Left colon (tissue), 2 donors: ENCODE data around the gene GDPD4. TPM values are rescaled to one million over a fixed set of nuclear protein-coding genes. Genes with fewer than 3 reads are reported as not detected.

Experiments
- ATAC-seq: fragments of 200-7000 bp; cut with Tn5 transposase; one replicate; pipeline ENCODE4 v1.9.1; 2020; ENCODE audit warnings: mild to moderate bottlenecking, moderate library complexity
- DNase-seq, 2 donors: peaks; one replicate each; pipeline ENCODE4 v3.0.0-alpha.2; 2020
- intact Hi-C, 2 donors: fragments of 100-400 bp; cut with DNase I in 1 of 2; cut with micrococcal nuclease in 1 of 2; formaldehyde crosslinking; loops; one replicate each; pipeline versions ENCODE4 v1.11.2 to v1.14.0; 2022; cut with DNase I, micrococcal nuclease
- total RNA-seq, 2 donors: library from RNA; stranded (reverse); fragmentation: NEBNext Ultra II Directional; extraction: Animal tissue kit (Norgen Biotek cat#: 25700); gene quantifications; one replicate each; pipeline ENCODE4 v1.2.1, GENCODE V29; 2021
- donor health status: DM: no; HTN: no; CAD: no.
- donor health status: DM: yes; HTN: yes; CAD: no.

The GDPD4 gene
- total RNA-seq, 2 donors from 2014 or later: not detected

DNA sequence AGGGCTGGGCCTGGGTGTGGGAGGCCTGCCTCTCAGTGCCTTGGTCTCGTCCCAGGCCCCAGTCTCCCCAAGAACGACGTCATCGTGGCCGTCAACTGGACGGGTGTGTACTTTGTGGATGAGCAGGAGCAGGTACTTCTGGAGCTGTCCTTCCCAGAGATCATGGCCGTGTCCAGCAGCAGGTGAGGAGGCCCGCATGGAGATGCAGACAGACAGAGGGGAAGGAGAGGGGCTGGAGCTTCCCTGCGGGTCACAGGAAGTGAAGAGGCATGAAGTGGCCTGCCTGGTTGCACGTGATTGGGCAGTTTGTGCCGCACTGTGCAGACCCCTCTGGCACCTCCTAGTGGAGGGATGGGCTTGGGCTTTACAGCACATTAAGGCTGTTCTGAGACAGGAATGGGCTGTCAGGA, 103.0 kb downstream of the GDPD4 start:
- intact Hi-C loops: loop anchor here in 1 of 2 donors (10.0 kb wide), 1 partner anchor 346 kb away; no protein-coding TSS in a partner anchor
- no peak for ATAC-seq
- DNase-seq: peak; percentile 20 to 22

- ATAC-seq (no peak), DNase-seq (peak; percentile 1 to 18)
- intact Hi-C loops: loop anchor here in 1 of 2 donors (10.0 kb wide), 1 partner anchor 347 kb away; no protein-coding TSS in a partner anchor
Observed at GRCh38 chr11:77197626-77198320, 103.7 kb downstream of the GDPD4 start.

DNA sequence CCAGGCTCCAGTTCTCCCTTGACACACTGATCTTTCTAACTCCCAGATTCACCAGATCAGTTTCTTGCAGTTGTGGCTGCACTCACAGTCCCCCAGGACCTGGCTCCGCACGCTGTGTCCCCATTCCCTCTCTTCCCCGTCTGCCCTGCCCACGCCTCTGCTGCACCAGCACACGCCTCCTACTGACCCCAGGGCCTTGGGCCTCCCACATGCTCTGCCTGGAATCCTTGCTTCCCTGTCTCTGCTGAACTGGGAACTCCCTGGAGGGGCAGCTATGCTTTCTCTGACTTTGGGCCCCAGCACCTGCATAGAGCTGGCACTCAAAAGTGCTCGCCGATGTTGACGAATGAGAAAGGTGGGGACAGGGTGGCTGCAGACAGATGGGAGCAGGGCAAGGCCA, 104.5 kb downstream of the GDPD4 start:
- no peak for DNase-seq
- intact Hi-C loops: loop anchor here in 1 of 2 donors (10.0 kb wide), 1 partner anchor 348 kb away; no protein-coding TSS in a partner anchor

DNA sequence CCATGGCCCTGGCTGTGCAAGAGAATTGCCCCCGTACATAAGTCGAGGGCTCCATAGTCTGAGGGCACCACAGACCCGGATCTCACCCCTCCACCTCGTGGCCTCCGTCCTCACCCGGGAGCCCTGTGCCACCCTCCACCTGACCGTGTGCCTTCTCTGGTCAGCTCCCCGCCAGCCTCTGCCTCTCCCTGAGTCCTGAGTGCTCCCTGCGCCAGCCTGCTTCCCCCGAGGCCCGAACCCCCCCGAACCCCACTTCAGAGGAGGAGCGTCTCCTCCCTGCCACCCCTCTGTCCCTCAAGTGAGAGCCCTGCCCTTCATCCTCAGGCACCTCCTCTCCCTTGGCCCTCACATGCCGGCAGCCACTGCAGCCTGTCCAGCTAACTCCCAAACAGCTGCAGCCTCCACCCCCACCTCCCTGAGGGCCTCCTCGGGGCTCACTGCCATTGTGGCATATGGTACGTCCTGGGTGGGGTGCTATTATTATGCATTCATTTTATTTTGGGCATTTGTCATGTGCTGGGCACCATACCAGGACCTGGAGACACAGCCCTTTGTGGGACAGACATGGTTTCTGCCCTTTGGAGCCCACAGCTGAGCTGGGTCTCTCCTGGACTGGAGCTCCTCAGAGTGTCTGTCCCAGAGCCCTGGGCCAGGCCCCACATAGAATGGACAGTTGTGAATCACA, 106.3 kb downstream of the GDPD4 start:
- ATAC-seq (peak; percentile 1), DNase-seq (no peak)
- intact Hi-C loops: loop anchor here in 1 of 2 donors (10.0 kb wide), 1 partner anchor 350 kb away; no protein-coding TSS in a partner anchor

More for the DNA sequence above, 104.5 kb downstream of the GDPD4 start:
- ATAC-seq: no peak

DNA sequence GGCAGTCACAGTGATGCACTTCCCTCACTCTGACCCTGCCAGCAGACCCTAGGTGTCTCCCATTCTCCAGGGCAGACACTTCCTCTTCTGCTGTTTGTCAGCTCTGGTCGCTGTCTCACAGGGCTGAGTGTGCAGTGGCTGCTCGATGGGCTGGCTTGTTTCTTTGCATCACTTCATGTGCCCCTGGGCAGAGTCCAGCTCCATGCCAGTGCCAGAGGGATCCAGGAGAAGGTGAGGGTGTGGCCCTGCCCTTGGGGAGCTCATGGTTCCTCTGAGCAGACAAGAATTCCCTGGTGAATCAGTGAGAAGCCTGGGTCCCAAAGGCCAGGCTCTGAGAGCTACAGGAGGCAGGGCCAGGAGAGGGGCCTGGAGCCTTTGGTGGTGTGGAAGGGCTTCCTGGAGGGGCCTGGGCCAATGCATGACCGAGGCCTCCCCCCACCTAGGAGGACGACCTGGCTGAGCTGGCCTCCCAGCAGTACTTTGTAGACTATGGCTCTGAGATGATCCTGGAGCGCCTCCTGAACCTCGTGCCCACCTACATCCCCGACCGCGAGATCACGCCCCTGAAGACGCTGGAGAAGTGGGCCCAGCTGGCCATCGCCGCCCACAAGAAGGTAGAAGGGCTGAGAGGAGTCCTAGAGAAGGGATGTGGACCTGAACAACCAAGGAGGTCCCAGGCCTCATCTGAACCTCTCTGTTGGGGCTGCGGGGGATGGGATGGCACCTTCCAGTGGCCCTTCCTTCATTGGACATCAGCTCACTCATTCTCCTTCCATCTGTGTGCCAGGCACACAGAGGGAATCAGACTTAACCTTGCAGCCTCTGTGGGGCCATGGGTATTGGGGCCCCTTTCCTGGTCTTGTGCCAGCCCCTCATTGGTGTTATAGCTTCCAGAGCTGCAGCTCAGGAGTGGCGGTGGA, 107.3 kb downstream of the GDPD4 start:
- DNase-seq (no peak), ATAC-seq (no peak)
- intact Hi-C loops: loop anchor here (5.0 to 10.0 kb wide), 2 partner anchors 351 to 353 kb away; no protein-coding TSS in a partner anchor

DNA sequence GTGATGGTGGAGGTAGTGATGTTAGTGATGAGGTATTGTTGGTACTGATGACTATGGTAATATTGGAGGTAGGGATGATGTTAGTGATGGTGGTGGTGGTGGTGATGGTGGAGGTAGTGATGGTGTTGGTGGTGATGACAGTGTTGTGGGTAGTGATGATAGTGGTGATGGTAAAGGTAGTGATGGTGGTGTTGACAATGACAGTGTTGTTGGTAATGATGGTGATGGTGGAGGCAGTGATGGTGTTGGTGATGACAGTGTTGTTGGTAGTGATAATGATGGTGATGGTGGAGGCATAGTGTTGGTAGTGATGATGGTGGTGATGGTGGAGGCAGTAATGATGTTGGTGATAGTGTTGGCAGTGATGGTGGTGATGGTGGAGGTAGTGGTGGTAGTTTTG, 108.3 kb downstream of the GDPD4 start:
- intact Hi-C loops: loop anchor here (5.0 to 10.0 kb wide), 2 partner anchors 352 to 354 kb away; no protein-coding TSS in a partner anchor
- ATAC-seq: no peak
- DNase-seq: no peak

- peak; percentile 61 for ATAC-seq
Observed at GRCh38 chr11:77191823-77192495, 109.5 kb downstream of the GDPD4 start.

GRCh38 chr11:77191429-77191822, 110.1 kb downstream of the GDPD4 start:
- DNase-seq (peak in 1 of 2 donors; percentile 40), ATAC-seq (peak; percentile 5)
- intact Hi-C loops: loop anchor here (5.0 to 10.0 kb wide), 2 partner anchors 353 to 356 kb away; no protein-coding TSS in a partner anchor

More at GRCh38 chr11:77191823-77192495, 109.5 kb downstream of the GDPD4 start:
- intact Hi-C loops: loop anchor here (5.0 to 10.0 kb wide), 2 partner anchors 353 to 355 kb away; no protein-coding TSS in a partner anchor
- DNase-seq: peak; percentile 83 to 93

GRCh38 chr11:77190331-77191075, 111.0 kb downstream of the GDPD4 start:
- no peak for ATAC-seq
- intact Hi-C loops: loop anchor here (5.0 to 10.0 kb wide), 2 partner anchors 354 to 357 kb away; no protein-coding TSS in a partner anchor
- DNase-seq: no peak

DNA sequence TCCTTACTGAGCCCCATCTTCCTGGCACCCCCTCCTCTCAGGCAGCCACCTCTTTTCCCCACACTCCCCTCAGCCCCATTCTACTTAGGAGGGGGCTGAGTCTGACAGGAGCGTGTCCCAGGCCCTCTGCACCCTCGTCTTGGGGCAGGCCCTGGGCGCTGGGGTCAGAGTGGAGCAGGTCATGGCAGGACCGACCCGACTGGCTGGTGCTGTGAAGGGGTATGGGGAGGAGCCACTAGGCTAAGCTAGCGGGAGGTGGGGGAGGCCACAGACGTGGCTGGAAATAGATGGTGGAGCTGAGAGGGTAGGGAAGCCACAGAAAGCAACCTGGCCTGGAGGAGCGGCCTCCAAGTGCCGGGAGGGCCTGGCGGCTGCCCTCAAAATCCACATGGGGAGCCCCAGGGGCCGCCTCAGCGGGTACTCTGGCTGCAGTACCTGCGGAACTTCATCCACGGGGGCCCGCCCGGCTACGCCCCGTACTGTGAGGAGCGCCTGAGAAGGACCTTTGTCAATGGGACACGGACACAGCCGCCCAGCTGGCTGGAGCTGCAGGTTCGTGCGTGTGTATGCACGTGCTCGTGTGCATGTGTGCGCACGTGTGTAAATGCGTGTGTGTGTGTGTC, 111.8 kb downstream of the GDPD4 start:
- intact Hi-C loops: loop anchor here (5.0 to 10.0 kb wide), 3 partner anchors 62 to 358 kb away; partner anchors contain the start of gene MYO7A (in 1 of the 2)
- no peak for DNase-seq
- no peak for ATAC-seq

DNA sequence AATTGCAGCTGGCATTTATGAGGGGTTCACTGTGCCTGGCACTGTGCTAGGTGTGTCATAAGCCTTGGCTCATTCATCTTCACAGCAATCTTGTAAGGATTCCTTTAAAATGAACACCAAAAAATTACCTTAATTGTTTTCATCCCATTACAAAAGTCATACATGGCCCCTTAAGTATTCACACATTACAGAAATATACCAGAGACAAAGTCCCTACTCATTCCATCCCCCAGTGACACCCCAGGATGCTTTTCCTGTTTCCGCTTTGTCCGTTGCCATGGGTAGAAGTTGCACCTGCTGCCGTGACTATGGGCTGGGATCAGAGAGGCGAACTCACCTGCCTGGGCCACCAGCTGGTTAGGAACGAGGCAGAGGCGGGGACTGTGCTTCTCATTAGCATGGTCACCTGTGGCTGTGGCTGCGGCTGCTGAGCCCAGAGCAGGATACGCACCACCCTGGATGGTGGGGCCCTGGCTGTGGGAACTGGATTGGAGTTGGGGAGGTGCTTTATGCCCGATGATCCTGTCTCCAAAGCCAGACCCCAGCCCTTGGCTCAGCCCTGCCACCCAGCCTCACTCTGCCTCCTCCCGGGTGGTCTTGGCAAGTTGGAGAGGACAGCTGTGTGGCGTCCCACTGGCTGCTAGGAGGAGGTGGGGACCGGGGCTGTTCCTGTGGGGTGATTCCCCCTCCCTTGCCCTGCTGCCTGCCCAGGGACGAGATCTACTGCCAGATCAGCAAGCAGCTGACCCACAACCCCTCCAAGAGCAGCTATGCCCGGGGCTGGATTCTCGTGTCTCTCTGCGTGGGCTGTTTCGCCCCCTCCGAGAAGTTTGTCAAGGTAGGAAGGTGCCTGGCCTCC, 112.6 kb downstream of the GDPD4 start:
- peak; percentile 68 to 70 for DNase-seq
- intact Hi-C loops: loop anchor here in 1 of 2 donors (5.0 kb wide), 1 partner anchor 62 kb away; the partner anchor contains the start of gene MYO7A

DNA sequence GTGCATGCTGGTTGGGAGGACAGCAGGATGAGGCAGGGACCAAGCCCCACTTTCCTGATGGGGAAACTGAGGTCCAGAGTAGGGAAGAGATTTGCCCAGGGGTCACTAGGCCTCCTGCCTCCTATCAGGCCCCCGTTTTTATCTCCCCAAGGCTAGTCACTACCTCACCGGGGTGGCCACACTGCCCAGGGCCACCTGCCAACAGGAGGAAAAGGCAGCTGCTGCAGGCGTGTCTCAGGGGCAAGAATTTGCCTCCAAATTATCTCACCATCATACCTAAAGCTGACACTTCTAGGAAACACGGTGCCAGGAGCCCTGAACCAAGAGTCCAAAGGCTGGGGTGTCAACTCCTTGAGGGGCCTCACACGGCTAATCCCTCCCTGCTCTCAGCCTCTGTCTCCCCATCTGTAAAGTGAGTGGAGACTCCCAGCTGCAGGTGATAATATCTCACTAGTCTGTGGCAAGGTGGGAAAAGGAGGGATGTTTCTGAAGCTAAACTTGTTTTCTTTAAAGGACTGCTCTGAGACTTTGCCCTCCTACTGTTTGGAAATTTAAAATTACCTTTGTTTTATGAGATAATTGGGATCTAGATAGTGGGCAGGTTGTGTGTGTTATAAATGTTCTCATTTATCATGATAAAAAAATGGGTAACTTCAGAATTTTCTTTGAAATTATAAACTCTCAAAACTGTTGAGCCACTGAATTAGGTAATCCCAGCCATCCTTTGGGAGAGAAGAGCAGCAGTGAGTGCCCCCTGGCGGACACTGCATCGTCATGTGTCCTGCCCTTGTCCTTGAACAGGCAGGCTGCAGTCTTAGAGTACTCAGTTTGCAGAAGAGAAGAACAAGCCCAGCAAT, 113.5 kb downstream of the GDPD4 start:
- DNase-seq (peak; percentile 79 to 92), ATAC-seq (peak; percentile 70)
- intact Hi-C loops: loop anchor here in 1 of 2 donors (5.0 kb wide), 1 partner anchor 61 kb away; the partner anchor contains the start of gene MYO7A

More for the DNA sequence above, 112.6 kb downstream of the GDPD4 start:
- peak; percentile 63 for ATAC-seq

DNA sequence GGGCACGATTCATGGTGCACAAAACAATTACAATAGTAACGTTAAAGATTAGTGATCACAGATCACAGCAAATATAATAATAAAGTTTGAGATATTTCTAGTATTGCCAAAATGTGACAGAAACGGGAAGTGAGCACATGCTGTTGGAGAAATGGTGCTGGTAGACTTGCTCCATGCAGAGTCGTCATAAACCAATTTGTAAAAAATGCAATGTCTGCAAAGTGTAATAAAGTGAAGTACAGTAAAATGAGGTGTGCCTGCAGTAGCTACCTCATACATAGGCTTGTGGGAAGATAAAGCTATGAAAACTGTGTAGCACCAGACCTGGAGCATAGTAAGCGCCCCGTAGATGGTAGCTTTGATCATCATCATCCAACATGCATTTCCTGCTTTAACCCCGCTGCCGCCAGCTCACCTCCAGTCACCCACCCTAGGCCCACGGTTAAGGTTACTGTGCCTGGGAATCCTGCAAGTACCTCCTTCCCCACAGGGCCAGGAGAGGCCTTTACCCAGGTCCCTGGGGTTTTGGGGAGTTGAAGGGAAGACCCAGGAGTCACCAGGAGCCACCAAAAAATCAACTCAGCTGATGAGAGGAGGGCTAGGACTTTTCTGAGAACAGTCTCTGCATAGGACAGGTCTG, 114.3 kb downstream of the GDPD4 start:
- DNase-seq: no peak
- intact Hi-C loops: loop anchor here in 1 of 2 donors (5.0 kb wide), 1 partner anchor 60 kb away; the partner anchor contains the start of gene MYO7A
- peak; percentile 66 for ATAC-seq

DNA sequence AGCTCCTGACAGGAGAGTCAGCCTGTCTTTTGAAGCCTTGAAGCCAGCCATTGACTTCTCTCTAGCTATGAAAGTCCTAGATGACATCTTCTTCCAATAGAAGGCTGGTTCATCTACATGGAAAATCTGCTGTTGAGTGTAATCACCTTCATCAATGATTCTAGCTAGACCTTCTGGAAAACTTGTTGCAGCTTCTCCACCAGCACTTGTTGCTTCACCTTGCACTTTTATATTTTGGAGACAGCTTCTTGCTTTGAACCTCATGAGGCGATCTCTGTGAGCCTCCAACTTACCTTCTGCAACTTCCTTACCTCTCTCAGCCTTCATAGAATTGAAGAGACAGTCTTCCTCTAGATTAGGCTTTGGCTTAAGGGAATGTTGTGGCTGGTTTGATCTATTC, 115.2 kb downstream of the GDPD4 start:
- no peak for ATAC-seq
- DNase-seq: no peak
- intact Hi-C loops: loop anchor here in 1 of 2 donors (5.0 kb wide), 1 partner anchor 59 kb away; the partner anchor contains the start of gene MYO7A
